Gastrocnemius medialis (tissue), 4 donors: ENCODE results near the gene TUBA8.
"Not testable (repeated sequence)": the region's sequence is repeated elsewhere in the genome, so short reads cannot be mapped to it uniquely, and the experiment has no call there.

Experiments
- POLR2A ChIP-seq, 2 donors: fragments of 450-650 bp; IDR thresholded peaks; one replicate each; pipeline ENCODE4 v1.6.1; 2017; ENCODE audit warnings: antibody characterized with exemption in 2 of 2, mild to moderate bottlenecking in 2 of 2, moderate library complexity in 2 of 2
- TF ChIP-seq, protein P1 (sequence below), 5 experiments: fragments of 450-650 bp in 3 of 5; fragments of 200-600 bp in 2 of 5; sonication (generic) in 2 of 5; IDR thresholded peaks in 4 of 5; conservative IDR thresholded peaks in 1 of 5; 1 replicate in 4 of 5; 2 replicates in 1 of 5; pipeline ENCODE4 v1.5.1; 2016 to 2019; ENCODE audit warnings: antibody characterized with exemption in 5 of 5, mild to moderate bottlenecking in 3 of 5, moderate library complexity in 3 of 5

DNA sequence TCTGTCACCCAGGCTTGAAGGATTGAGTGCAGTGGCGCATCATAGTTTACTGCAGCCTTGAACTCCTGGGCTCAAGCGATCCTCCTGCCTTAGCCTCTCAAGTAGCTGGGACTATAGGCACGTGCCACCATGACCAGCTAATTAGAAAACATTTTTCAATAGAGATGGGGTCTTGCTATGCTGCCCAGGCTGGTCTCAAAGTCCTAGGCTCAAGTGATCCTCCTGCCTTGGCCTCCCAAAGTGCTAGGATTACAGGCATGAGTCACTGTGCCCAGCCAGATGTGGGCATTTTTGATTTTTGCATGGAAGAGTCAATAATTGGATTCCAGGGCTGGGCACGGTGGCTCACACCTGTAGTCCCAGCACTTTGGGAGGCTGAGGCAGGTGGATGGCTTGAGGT lies 36.7 kb upstream of the TUBA8 start:
- TF ChIP-seq, protein P1, sequence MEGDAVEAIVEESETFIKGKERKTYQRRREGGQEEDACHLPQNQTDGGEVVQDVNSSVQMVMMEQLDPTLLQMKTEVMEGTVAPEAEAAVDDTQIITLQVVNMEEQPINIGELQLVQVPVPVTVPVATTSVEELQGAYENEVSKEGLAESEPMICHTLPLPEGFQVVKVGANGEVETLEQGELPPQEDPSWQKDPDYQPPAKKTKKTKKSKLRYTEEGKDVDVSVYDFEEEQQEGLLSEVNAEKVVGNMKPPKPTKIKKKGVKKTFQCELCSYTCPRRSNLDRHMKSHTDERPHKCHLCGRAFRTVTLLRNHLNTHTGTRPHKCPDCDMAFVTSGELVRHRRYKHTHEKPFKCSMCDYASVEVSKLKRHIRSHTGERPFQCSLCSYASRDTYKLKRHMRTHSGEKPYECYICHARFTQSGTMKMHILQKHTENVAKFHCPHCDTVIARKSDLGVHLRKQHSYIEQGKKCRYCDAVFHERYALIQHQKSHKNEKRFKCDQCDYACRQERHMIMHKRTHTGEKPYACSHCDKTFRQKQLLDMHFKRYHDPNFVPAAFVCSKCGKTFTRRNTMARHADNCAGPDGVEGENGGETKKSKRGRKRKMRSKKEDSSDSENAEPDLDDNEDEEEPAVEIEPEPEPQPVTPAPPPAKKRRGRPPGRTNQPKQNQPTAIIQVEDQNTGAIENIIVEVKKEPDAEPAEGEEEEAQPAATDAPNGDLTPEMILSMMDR (IDR thresholded peaks at IDR 0.05 in 4 of 5, conservative IDR thresholded peaks at IDR 0.05 in 1 of 5) = not testable (repeated sequence)
- not testable (repeated sequence) for TF ChIP-seq POLR2A (IDR thresholded peaks at IDR 0.05)
